ENCODE results near the gene GLI3. TPM values are rescaled to one million over a fixed set of nuclear protein-coding genes. Genes with fewer than 3 reads are reported as not detected.

GLI3 gene
- total RNA-seq, 2 experiments from 2014 or later, result 0.24 to 0.32 TPM

DNA sequence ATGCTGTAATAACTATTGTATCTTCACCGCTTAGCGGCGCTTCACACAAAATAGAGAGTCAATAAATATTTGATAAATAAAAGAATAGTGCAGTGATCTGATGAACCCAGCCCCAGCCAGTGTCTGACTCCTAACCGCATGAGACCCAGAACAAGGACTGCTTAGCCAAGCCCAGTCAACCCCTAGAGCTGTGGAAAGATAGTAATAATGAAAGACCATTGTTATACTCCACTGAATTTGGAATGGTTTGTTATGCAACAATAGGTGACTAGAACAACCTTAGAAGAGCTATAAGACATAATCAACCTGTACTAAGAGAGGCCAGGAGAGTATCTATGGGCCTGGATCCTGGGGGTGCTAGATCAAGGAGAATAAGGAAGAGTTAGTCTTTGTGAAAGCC, 303.6 kb downstream of the GLI3 start:
- H3K4me3 Mint-ChIP-seq, result no peak overlapping the region
- H3K27ac Mint-ChIP-seq, result no peak overlapping the region
- no peaks in the 10 kb centered on the region for H3K36me3 Mint-ChIP-seq (ENCODE audit: low read depth)
- CTCF ChIA-PET, result interaction anchor here (1.1 kb wide), 1 partner anchor 7 kb away, joined by 8 read pairs; no protein-coding TSS in a partner anchor
- peaks cover 4% of the 10 kb centered on the region for H3K4me1 Mint-ChIP-seq (ENCODE audit: low read depth)
- peaks cover 8% of the 10 kb centered on the region for H3K27me3 Mint-ChIP-seq (ENCODE audit: low read depth)
- intact Hi-C loops (cut with micrococcal nuclease), result no loop called here
- H3K9me3 Mint-ChIP-seq, result no peaks in the 10 kb centered on the region
- DNase-seq, result no peak

DNA sequence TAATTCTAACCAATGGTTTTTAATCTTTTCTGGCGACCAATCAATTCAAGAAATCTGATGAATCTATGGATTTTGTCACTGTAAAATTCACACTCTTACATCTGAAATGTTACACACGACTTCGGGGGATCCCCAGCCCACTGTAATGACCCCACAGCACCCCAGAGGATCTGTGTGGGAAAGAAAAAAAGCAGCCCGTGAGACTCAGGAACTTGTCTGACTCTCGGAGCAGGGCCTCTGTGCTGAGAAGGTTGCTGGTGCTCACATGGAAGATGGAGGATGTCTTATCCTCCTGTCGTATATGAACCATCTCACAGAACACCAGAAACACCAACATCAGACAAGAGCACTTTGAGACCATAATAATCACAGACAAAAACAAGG, 305.8 kb downstream of the GLI3 start:
- peaks cover 15% of the 10 kb centered on the region for H3K27me3 Mint-ChIP-seq (ENCODE audit: low read depth)
- no peak overlapping the region for H3K4me3 Mint-ChIP-seq
- no peak overlapping the region for H3K27ac Mint-ChIP-seq
- intact Hi-C loops (cut with micrococcal nuclease), result no loop called here
- CTCF ChIA-PET, result interaction anchor here (1.1 kb wide), 1 partner anchor 10 kb away, joined by 7 read pairs; no protein-coding TSS in a partner anchor
- H3K36me3 Mint-ChIP-seq (ENCODE audit: low read depth), result no peaks in the 10 kb centered on the region
- no peak for DNase-seq
- no peaks in the 10 kb centered on the region for H3K9me3 Mint-ChIP-seq
- peaks cover 4% of the 10 kb centered on the region for H3K4me1 Mint-ChIP-seq (ENCODE audit: low read depth)

DNA sequence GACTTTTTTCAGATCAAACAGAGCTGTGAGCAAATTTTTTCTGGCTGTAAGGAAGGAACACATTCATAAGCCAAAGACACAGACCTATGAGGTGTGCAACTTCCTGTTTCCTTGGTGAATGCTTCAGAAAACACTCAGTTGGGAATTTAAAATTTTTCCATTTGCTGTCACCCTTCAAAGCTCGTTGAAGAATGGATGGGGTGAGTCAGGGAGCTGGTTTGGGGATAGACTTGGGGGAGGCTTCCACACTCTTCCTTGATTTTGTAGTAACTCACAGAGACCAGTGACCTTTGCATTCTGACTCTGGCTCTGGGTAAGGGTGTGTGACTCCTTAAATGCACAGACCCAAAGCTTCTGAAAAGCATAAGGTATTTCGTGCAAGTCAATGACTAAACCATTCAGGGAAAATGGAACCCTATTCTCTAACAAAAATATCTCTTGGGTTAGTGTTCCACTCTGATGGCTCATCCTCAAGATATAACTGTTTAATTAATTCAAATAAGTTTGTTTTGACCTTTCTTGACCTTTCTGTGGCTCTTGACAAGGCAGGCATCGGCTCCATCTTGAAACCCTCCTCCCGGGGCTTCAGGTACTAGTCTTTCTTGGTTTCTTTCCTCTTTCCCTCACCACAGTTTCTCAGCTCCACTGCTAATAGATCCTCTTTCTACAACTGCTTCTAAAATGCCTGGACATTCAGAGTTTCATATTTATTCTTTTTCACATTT, 306.3 kb downstream of the GLI3 start:
- intact Hi-C loops (cut with micrococcal nuclease), result no loop called here
- Mint-ChIP-seq H3K27me3 (ENCODE audit: low read depth) (peaks cover 15% of the 10 kb centered on the region), H3K4me1 (ENCODE audit: low read depth) (peaks cover 4% of the 10 kb centered on the region), H3K27ac (no peak overlapping the region), H3K36me3 (ENCODE audit: low read depth) (no peaks in the 10 kb centered on the region), H3K4me3 (no peak overlapping the region), H3K9me3 (no peaks in the 10 kb centered on the region)
- CTCF ChIA-PET, result interaction anchor here (1.0 to 1.1 kb wide), 2 partner anchors 10 kb away, joined by 7 to 9 read pairs; no protein-coding TSS in a partner anchor
- DNase-seq, result no peak

DNA sequence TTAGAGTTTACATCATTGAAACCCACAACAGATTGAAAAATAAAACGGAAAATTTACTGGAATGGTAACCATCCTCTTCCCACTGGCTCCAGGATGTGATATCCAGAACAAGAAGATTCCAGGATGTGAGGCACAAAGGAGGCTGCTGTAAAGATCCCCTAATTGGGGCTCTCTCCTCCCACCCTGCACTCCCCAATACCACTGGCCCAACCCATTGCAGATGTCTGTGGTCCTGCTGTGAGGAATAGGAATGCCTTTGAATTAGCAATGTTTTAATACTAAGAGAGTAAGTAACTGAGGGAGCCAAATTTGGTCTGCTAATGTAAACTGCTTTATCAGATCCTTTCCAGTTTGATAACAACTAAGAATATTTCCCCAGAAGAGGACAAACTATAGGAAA, 308.2 kb downstream of the GLI3 start:
- intact Hi-C loops (cut with micrococcal nuclease), result no loop called here
- H3K27me3 Mint-ChIP-seq (ENCODE audit: low read depth), result peaks cover 15% of the 10 kb centered on the region
- peaks cover 4% of the 10 kb centered on the region for H3K4me1 Mint-ChIP-seq (ENCODE audit: low read depth)
- no peaks in the 10 kb centered on the region for H3K9me3 Mint-ChIP-seq
- H3K36me3 Mint-ChIP-seq (ENCODE audit: low read depth), result no peaks in the 10 kb centered on the region
- no peak for DNase-seq
- no peak overlapping the region for H3K27ac Mint-ChIP-seq
- no peak overlapping the region for H3K4me3 Mint-ChIP-seq
- CTCF ChIA-PET, result interaction anchor here (2.3 kb wide), 1 partner anchor 12 kb away, joined by 9 read pairs; no protein-coding TSS in a partner anchor

DNA sequence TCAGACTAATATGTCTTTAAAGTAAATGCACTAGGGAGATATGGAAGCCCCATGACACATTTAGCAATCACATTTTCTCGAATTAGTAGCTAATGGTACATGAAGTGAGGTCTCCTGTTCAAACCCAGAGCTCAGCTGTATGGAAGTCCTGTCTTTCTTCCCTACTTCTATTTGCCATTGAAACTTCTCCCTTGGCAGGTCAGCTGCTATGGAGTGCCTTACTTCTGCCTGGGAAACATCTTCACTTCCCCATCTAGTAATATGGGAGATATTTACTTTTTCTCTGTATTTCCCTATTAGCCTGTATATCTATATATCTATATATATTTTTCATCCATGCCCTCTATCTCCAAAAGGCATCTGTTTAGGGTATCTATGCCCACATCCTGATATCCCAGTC, 308.8 kb downstream of the GLI3 start:
- CTCF ChIA-PET, result interaction anchor here (1.1 to 2.3 kb wide), 2 partner anchors 13 to 40 kb away, joined by 3 to 9 read pairs; no protein-coding TSS in a partner anchor
- intact Hi-C loops (cut with micrococcal nuclease), result no loop called here
- H3K36me3 Mint-ChIP-seq (ENCODE audit: low read depth), result no peaks in the 10 kb centered on the region
- H3K27ac Mint-ChIP-seq, result no peak overlapping the region
- H3K4me1 Mint-ChIP-seq (ENCODE audit: low read depth), result peaks cover 4% of the 10 kb centered on the region
- no peak for DNase-seq
- H3K4me3 Mint-ChIP-seq, result no peak overlapping the region
- H3K27me3 Mint-ChIP-seq (ENCODE audit: low read depth), result peaks cover 15% of the 10 kb centered on the region
- no peaks in the 10 kb centered on the region for H3K9me3 Mint-ChIP-seq

DNA sequence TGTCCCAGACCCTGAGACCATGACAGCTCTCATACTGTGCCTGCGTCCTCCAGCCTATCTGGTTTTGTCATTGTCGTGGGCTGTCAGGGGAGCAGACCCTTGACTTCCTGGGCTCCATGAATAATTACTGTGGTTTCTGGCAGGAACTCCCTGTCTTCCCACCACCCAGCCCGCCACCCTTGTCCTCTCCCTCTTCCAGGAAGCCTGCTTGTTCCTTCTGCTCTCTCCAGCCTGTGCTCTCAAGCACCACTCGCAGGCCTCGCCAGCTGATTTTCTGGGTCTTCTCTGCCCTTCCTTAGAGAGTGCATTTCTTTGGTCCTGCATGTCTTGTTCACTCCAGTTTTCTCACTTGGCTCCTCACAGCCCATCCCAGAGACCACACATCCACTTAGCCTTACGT, 309.6 kb downstream of the GLI3 start:
- peaks cover 19% of the 10 kb centered on the region for H3K27me3 Mint-ChIP-seq (ENCODE audit: low read depth)
- no peaks in the 10 kb centered on the region for H3K36me3 Mint-ChIP-seq (ENCODE audit: low read depth)
- H3K4me1 Mint-ChIP-seq (ENCODE audit: low read depth), result peaks cover 4% of the 10 kb centered on the region
- intact Hi-C loops (cut with micrococcal nuclease), result no loop called here
- H3K4me3 Mint-ChIP-seq, result no peak overlapping the region
- no peak overlapping the region for H3K27ac Mint-ChIP-seq
- H3K9me3 Mint-ChIP-seq, result no peaks in the 10 kb centered on the region
- CTCF ChIA-PET, result interaction anchor here (1.1 to 2.3 kb wide), 3 partner anchors 13 to 52 kb away, joined by 3 to 9 read pairs (median 6); no protein-coding TSS in a partner anchor
- DNase-seq, result no peak

DNA sequence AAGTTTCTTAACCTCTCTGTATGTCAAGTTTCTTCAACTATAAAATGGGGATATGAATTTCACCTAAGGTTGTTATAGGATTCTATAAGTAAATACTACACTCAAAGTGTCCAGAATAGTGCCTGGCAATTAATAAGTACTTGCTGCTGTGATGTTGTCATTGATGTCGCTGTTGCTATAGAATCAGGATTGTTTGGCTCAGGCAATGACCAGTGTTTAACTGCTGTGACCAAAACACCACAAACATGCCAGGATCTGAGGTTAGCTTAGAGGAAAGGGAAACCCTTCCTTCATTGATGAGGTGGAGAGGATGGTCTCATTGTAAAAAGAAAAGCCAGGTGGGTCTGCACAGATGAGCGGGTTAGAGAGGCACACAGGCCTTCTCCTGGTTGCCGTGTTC, 311.1 kb downstream of the GLI3 start:
- CTCF ChIA-PET, result interaction anchor here (1.0 kb wide), 1 partner anchor 15 kb away, joined by 4 read pairs; no protein-coding TSS in a partner anchor
- intact Hi-C loops (cut with micrococcal nuclease), result no loop called here
- no peaks in the 10 kb centered on the region for H3K9me3 Mint-ChIP-seq
- H3K27me3 Mint-ChIP-seq (ENCODE audit: low read depth), result peaks cover 20% of the 10 kb centered on the region
- H3K4me1 Mint-ChIP-seq (ENCODE audit: low read depth), result peaks cover 2% of the 10 kb centered on the region
- DNase-seq, result no peak
- H3K36me3 Mint-ChIP-seq (ENCODE audit: low read depth), result no peaks in the 10 kb centered on the region
- H3K4me3 Mint-ChIP-seq, result no peak overlapping the region
- no peak overlapping the region for H3K27ac Mint-ChIP-seq

DNA sequence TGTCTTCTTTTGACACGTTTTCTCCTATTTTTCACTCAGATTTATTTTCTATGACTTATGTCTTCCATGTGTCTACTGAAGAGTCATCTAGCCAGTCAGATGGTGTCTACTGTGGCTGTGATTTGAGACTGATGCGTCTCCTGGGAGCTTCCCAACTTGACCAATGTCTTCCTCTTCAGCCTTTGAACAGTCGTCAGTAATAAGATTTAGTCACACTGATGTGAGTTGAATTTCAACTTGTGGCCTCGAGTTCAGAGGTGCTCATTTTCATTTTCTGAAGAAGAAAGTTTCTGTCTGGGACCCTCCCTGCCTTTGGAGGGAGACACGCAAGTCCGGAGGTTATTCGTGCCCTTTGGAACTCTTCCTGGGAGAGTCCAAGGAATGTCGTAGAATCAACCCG, 312.2 kb downstream of the GLI3 start:
- no peaks in the 10 kb centered on the region for H3K36me3 Mint-ChIP-seq (ENCODE audit: low read depth)
- H3K9me3 Mint-ChIP-seq, result no peaks in the 10 kb centered on the region
- H3K4me3 Mint-ChIP-seq, result no peak overlapping the region
- H3K27me3 Mint-ChIP-seq (ENCODE audit: low read depth), result peaks cover 19% of the 10 kb centered on the region
- CTCF ChIA-PET, result no interaction called here
- H3K4me1 Mint-ChIP-seq (ENCODE audit: low read depth), result no peaks in the 10 kb centered on the region
- H3K27ac Mint-ChIP-seq, result no peak overlapping the region
- intact Hi-C loops (cut with micrococcal nuclease), result no loop called here
- no peak for DNase-seq

DNA sequence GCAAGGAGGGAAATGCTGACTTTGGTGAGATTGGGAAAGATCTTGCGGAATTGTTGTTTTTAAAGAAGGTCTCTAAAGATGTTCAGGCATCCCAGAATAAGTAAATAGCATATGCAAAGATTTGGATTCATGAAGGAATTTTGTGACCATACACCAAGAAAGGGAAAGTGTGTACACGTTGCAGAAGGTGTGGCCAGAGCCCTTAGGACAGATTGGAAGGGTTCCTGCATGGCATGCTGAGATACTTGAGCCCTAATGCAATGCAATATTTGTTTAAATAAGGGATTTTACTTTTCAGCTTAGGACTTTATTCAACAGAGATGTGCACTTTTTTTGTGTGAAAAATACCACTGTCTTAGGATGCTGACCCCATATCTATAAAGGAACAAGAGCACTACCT, 314.6 kb downstream of the GLI3 start:
- Mint-ChIP-seq H3K36me3 (ENCODE audit: low read depth) (no peaks in the 10 kb centered on the region), H3K4me3 (no peak overlapping the region), H3K4me1 (ENCODE audit: low read depth) (no peaks in the 10 kb centered on the region), H3K27me3 (ENCODE audit: low read depth) (peaks cover 21% of the 10 kb centered on the region), H3K9me3 (no peaks in the 10 kb centered on the region), H3K27ac (no peak overlapping the region)
- intact Hi-C loops (cut with micrococcal nuclease), result no loop called here
- CTCF ChIA-PET, result interaction anchor here (1.9 kb wide), 1 partner anchor 18 kb away, joined by 13 read pairs; no protein-coding TSS in a partner anchor
- DNase-seq, result no peak

DNA sequence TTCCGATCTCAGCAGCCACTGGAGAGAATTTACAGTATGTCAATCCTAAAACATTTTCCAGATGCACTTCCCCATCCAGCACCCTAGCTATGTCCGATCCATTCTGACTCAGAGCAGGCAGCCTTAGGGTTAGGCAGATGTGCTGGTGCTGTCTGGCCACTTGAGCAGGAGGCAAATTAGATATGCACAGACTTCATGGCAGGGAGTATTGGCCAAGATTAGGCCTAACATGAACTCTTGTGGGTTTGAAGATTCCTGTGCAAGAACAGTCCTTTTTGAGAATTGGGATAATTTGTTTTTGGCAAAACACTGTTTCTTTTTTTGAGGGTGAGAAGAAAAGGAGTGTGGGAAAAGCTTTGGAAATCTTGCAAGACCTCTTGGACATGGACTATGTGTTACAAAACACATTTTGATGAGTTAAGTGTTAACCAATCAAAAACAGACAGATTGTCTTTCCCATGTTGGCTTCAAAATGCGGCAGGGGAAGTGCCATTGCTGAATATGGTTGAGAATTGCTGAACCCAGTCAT, 315.5 kb downstream of the GLI3 start:
- intact Hi-C loops (cut with micrococcal nuclease), result no loop called here
- H3K9me3 Mint-ChIP-seq, result no peaks in the 10 kb centered on the region
- H3K4me3 Mint-ChIP-seq, result no peak overlapping the region
- H3K36me3 Mint-ChIP-seq (ENCODE audit: low read depth), result no peaks in the 10 kb centered on the region
- CTCF ChIA-PET, result interaction anchor here (1.9 kb wide), 1 partner anchor 19 kb away, joined by 13 read pairs; no protein-coding TSS in a partner anchor
- no peaks in the 10 kb centered on the region for H3K4me1 Mint-ChIP-seq (ENCODE audit: low read depth)
- H3K27ac Mint-ChIP-seq, result no peak overlapping the region
- H3K27me3 Mint-ChIP-seq (ENCODE audit: low read depth), result peaks cover 20% of the 10 kb centered on the region
- no peak for DNase-seq

DNA sequence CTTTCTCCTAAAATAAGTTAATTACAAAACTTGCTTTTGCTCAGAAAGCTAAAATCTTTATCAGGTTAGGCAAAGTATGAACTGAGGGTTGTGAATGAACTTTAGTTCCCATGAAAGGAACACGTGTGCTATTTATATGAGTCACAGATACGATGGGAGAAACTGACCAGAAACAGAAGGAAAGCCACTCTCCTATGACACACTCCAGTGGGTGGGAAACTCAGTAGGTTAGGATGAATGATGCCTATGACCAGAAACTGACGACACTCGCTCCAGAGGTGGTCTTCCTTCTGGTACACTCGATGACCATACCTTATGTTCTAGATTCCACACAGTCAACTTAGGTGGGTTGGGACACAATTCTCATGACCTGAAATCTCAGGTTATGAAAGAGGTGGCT, 318.4 kb downstream of the GLI3 start:
- intact Hi-C loops (cut with micrococcal nuclease), result no loop called here
- H3K9me3 Mint-ChIP-seq, result no peaks in the 10 kb centered on the region
- no peak overlapping the region for H3K27ac Mint-ChIP-seq
- no peaks in the 10 kb centered on the region for H3K4me1 Mint-ChIP-seq (ENCODE audit: low read depth)
- H3K27me3 Mint-ChIP-seq (ENCODE audit: low read depth), result peaks cover 27% of the 10 kb centered on the region
- CTCF ChIA-PET, result interaction anchor here (1.2 kb wide), 1 partner anchor 22 kb away, joined by 3 read pairs; no protein-coding TSS in a partner anchor
- H3K4me3 Mint-ChIP-seq, result no peak overlapping the region
- no peaks in the 10 kb centered on the region for H3K36me3 Mint-ChIP-seq (ENCODE audit: low read depth)
- DNase-seq, result no peak

DNA sequence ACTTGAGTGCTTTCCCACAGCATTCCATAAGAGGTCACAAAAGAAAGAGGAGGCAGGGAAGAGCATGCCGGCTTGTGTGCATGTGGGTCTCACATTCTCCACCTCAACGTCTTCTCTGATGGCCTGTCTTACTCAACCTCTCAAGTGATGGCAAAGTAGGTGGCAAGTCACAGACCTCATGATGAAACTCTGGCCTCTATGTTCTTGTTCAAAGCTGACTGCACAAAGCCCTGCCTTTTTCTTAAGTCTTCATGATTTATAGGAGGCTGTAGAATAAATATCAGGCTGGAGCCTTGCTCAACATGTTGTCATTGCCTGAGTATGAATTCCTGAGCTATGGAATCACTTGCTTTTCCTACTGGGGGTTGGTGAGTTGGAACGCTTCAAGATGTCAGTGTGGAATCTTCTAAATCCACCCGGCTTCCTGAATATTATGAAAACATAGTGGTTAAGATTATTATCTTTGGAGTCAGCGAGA, 320.5 kb downstream of the GLI3 start:
- no peak overlapping the region for H3K4me3 Mint-ChIP-seq
- CTCF ChIA-PET, result interaction anchor here (1.8 kb wide), 1 partner anchor 24 kb away, joined by 3 read pairs; no protein-coding TSS in a partner anchor
- peaks cover 22% of the 10 kb centered on the region for H3K27me3 Mint-ChIP-seq (ENCODE audit: low read depth)
- peaks cover 4% of the 10 kb centered on the region for H3K4me1 Mint-ChIP-seq (ENCODE audit: low read depth)
- H3K36me3 Mint-ChIP-seq (ENCODE audit: low read depth), result no peaks in the 10 kb centered on the region
- no peak overlapping the region for H3K27ac Mint-ChIP-seq
- intact Hi-C loops (cut with micrococcal nuclease), result no loop called here
- H3K9me3 Mint-ChIP-seq, result no peaks in the 10 kb centered on the region
- DNase-seq, result no peak
